ENCODE data around the gene CHCHD6. TPM values are rescaled to one million over a fixed set of nuclear protein-coding genes. Genes with fewer than 3 reads are reported as not detected.

CHCHD6 gene
- total RNA-seq, 1 experiment from 2014 or later: 21.7 TPM

- H3K36me3 ChIP-seq: peaks cover 44% of the 10 kb centered on the region
- peaks cover 10% of the 10 kb centered on the region for H3K4me1 ChIP-seq (replicated peaks)
- no peak for DNase-seq (ENCODE audit: low read depth in 1 of 2, low spot score in 2 of 2)
- no peaks in the 10 kb centered on the region for H3K9me3 ChIP-seq (replicated peaks)
- no peaks in the 10 kb centered on the region for H3K27me3 ChIP-seq (replicated peaks)
- no peak overlapping the region for H3K4me3 ChIP-seq
- H3K27ac ChIP-seq: no peak overlapping the region
Observed at GRCh38 chr3:126996905-126997304, 292.9 kb downstream of the CHCHD6 start.

- no peak overlapping the region for H3K27ac ChIP-seq
- peaks cover 43% of the 10 kb centered on the region for H3K36me3 ChIP-seq
- H3K27me3 ChIP-seq (replicated peaks): no peaks in the 10 kb centered on the region
- no peak for DNase-seq (ENCODE audit: low read depth in 1 of 2, low spot score in 2 of 2)
- peaks cover 16% of the 10 kb centered on the region for H3K4me1 ChIP-seq (replicated peaks)
- H3K9me3 ChIP-seq (replicated peaks): no peaks in the 10 kb centered on the region
- no peak overlapping the region for H3K4me3 ChIP-seq
Observed at GRCh38 chr3:126997455-126998038, 293.5 kb downstream of the CHCHD6 start.

- peaks cover 20% of the 10 kb centered on the region for H3K4me1 ChIP-seq (replicated peaks)
Observed at GRCh38 chr3:126998320-126998719, 294.3 kb downstream of the CHCHD6 start.

GRCh38 chr3:126998728-126999127 is 294.7 kb downstream of the CHCHD6 start:
- DNase-seq (ENCODE audit: low read depth in 1 of 2, low spot score in 2 of 2): no peak
- Histone ChIP-seq H3K27me3 (replicated peaks) (no peaks in the 10 kb centered on the region), H3K27ac (no peak overlapping the region), H3K4me1 (replicated peaks) (peaks cover 20% of the 10 kb centered on the region), H3K4me3 (no peak overlapping the region), H3K36me3 (peaks cover 39% of the 10 kb centered on the region), H3K9me3 (replicated peaks) (no peaks in the 10 kb centered on the region)

More at GRCh38 chr3:126998320-126998719, 294.3 kb downstream of the CHCHD6 start:
- Histone ChIP-seq H3K4me3 (no peak overlapping the region), H3K36me3 (peaks cover 38% of the 10 kb centered on the region), H3K27ac (no peak overlapping the region), H3K9me3 (replicated peaks) (no peaks in the 10 kb centered on the region), H3K27me3 (replicated peaks) (no peaks in the 10 kb centered on the region)
- no peak for DNase-seq (ENCODE audit: low read depth in 1 of 2, low spot score in 2 of 2)

- H3K27me3 ChIP-seq (replicated peaks): no peaks in the 10 kb centered on the region
- no peak for DNase-seq (ENCODE audit: low read depth in 1 of 2, low spot score in 2 of 2)
- peaks cover 20% of the 10 kb centered on the region for H3K4me1 ChIP-seq (replicated peaks)
- no peaks in the 10 kb centered on the region for H3K9me3 ChIP-seq (replicated peaks)
- no peak overlapping the region for H3K4me3 ChIP-seq
- H3K27ac ChIP-seq: no peak overlapping the region
- H3K36me3 ChIP-seq: peaks cover 41% of the 10 kb centered on the region
Observed at GRCh38 chr3:126999383-126999782, 295.3 kb downstream of the CHCHD6 start.

GRCh38 chr3:127000119-127000518 is 296.1 kb downstream of the CHCHD6 start:
- Histone ChIP-seq H3K4me3 (no peak overlapping the region), H3K27me3 (replicated peaks) (no peaks in the 10 kb centered on the region), H3K4me1 (replicated peaks) (peaks cover 20% of the 10 kb centered on the region), H3K27ac (no peak overlapping the region), H3K36me3 (peaks cover 41% of the 10 kb centered on the region), H3K9me3 (replicated peaks) (no peaks in the 10 kb centered on the region)
- no peak for DNase-seq (ENCODE audit: low read depth in 1 of 2, low spot score in 2 of 2)

GRCh38 chr3:127000761-127001160 is 296.7 kb downstream of the CHCHD6 start:
- Histone ChIP-seq H3K27ac (no peak overlapping the region), H3K36me3 (peaks cover 40% of the 10 kb centered on the region), H3K9me3 (replicated peaks) (no peaks in the 10 kb centered on the region), H3K27me3 (replicated peaks) (no peaks in the 10 kb centered on the region), H3K4me3 (no peak overlapping the region), H3K4me1 (replicated peaks) (peaks cover 20% of the 10 kb centered on the region)
- no peak for DNase-seq (ENCODE audit: low read depth in 1 of 2, low spot score in 2 of 2)

- no peaks in the 10 kb centered on the region for H3K9me3 ChIP-seq (replicated peaks)
- no peak overlapping the region for H3K4me3 ChIP-seq
- H3K4me1 ChIP-seq (replicated peaks): peaks cover 20% of the 10 kb centered on the region
- peaks cover 44% of the 10 kb centered on the region for H3K36me3 ChIP-seq
- peak overlapping the region; percentile 79 for H3K27ac ChIP-seq
- DNase-seq (ENCODE audit: low read depth in 1 of 2, low spot score in 2 of 2): no peak
- H3K27me3 ChIP-seq (replicated peaks): no peaks in the 10 kb centered on the region
Observed at GRCh38 chr3:127001486-127002194, 297.6 kb downstream of the CHCHD6 start.

GRCh38 chr3:127002195-127003174 is 298.4 kb downstream of the CHCHD6 start:
- Histone ChIP-seq H3K9me3 (replicated peaks) (no peaks in the 10 kb centered on the region), H3K27me3 (replicated peaks) (no peaks in the 10 kb centered on the region), H3K27ac (peak overlapping the region; percentile 79), H3K4me1 (replicated peaks) (peaks cover 20% of the 10 kb centered on the region), H3K4me3 (no peak overlapping the region), H3K36me3 (peaks cover 47% of the 10 kb centered on the region)
- DNase-seq (ENCODE audit: low read depth in 1 of 2, low spot score in 2 of 2): peak; percentile 93

GRCh38 chr3:127003175-127003555 is 299.1 kb downstream of the CHCHD6 start:
- Histone ChIP-seq H3K4me3 (no peak overlapping the region), H3K4me1 (replicated peaks) (peaks cover 20% of the 10 kb centered on the region), H3K9me3 (replicated peaks) (no peaks in the 10 kb centered on the region), H3K27me3 (replicated peaks) (no peaks in the 10 kb centered on the region), H3K27ac (no peak overlapping the region), H3K36me3 (peaks cover 50% of the 10 kb centered on the region)
- DNase-seq (ENCODE audit: low read depth in 1 of 2, low spot score in 2 of 2): no peak

GRCh38 chr3:127003601-127004280 is 299.7 kb downstream of the CHCHD6 start:
- Histone ChIP-seq H3K27ac (no peak overlapping the region), H3K4me1 (replicated peaks) (peaks cover 20% of the 10 kb centered on the region)

GRCh38 chr3:127004641-127005397 is 300.8 kb downstream of the CHCHD6 start:
- peaks cover 20% of the 10 kb centered on the region for H3K4me1 ChIP-seq (replicated peaks)
- DNase-seq (ENCODE audit: low read depth in 1 of 2, low spot score in 2 of 2): no peak
- H3K27ac ChIP-seq: no peak overlapping the region

More at GRCh38 chr3:127003601-127004280, 299.7 kb downstream of the CHCHD6 start:
- DNase-seq (ENCODE audit: low read depth in 1 of 2, low spot score in 2 of 2): no peak
- Histone ChIP-seq H3K36me3 (peaks cover 47% of the 10 kb centered on the region), H3K27me3 (replicated peaks) (no peaks in the 10 kb centered on the region), H3K9me3 (replicated peaks) (no peaks in the 10 kb centered on the region), H3K4me3 (no peak overlapping the region)

More at GRCh38 chr3:127004641-127005397, 300.8 kb downstream of the CHCHD6 start:
- Histone ChIP-seq H3K27me3 (replicated peaks) (no peaks in the 10 kb centered on the region), H3K4me3 (no peak overlapping the region), H3K36me3 (peaks cover 47% of the 10 kb centered on the region), H3K9me3 (replicated peaks) (no peaks in the 10 kb centered on the region)

Data from SJSA1 (cell line).